ENCODE results near the gene DNAAF1. TPM values are rescaled to one million over a fixed set of nuclear protein-coding genes. Genes with fewer than 3 reads are reported as not detected.

Gene DNAAF1
- total RNA-seq, 1 donor from 2014 or later: not detected

- H3K27me3 Mint-ChIP-seq: peaks cover 21% of the 10 kb centered on the region
- DNase-seq: no peak
- ATAC-seq (ENCODE audit: low read depth): no peak
- no peaks in the 10 kb centered on the region for H3K9me3 Mint-ChIP-seq
- no peaks in the 10 kb centered on the region for H3K4me1 Mint-ChIP-seq
- intact Hi-C loops (cut with micrococcal nuclease): no loop called here
- ChIA-PET POLR2A (no interaction called here), CTCF (no interaction called here)
- no peak overlapping the region for H3K4me3 Mint-ChIP-seq
- H3K27ac Mint-ChIP-seq: no peak overlapping the region
- no peak for TF ChIP-seq CTCF (IDR thresholded peaks at IDR 0.05)
- no peaks in the 10 kb centered on the region for H3K36me3 Mint-ChIP-seq (ENCODE audit: low read depth)
Measured at GRCh38 chr16:84169765-84170310, 24.7 kb downstream of the DNAAF1 start.

- POLR2A ChIA-PET: no interaction called here
- Mint-ChIP-seq H3K4me1 (peaks cover 5% of the 10 kb centered on the region), H3K27me3 (peaks cover 9% of the 10 kb centered on the region), H3K27ac (no peak overlapping the region), H3K4me3 (no peak overlapping the region), H3K36me3 (ENCODE audit: low read depth) (peaks cover 14% of the 10 kb centered on the region), H3K9me3 (no peaks in the 10 kb centered on the region)
- intact Hi-C loops (cut with micrococcal nuclease): no loop called here
- CTCF ChIA-PET: interaction anchor here (0.6 to 2.8 kb wide), 4 partner anchors 58 to 216 kb away, joined by 3 to 11 read pairs (median 6); partner anchors contain the start of gene MBTPS1
- DNase-seq: no peak
- TF ChIP-seq CTCF (IDR thresholded peaks at IDR 0.05): no peak
- ATAC-seq (ENCODE audit: low read depth): no peak
Measured at GRCh38 chr16:84174396-84174795, 29.3 kb downstream of the DNAAF1 start.

- no peak overlapping the region for H3K27ac Mint-ChIP-seq
- DNase-seq (no peak), ATAC-seq (ENCODE audit: low read depth) (peak; percentile 90)
- peaks cover 3% of the 10 kb centered on the region for H3K27me3 Mint-ChIP-seq
- ChIA-PET CTCF (interaction anchor here (0.6 to 2.8 kb wide), 6 partner anchors 11 to 580 kb away, joined by 3 to 11 read pairs (median 4); partner anchors contain the start of genes MBTPS1 and TAF1C), POLR2A (interaction anchor here (1.0 kb wide), 1 partner anchor 90 kb away, joined by 3 read pairs; no protein-coding TSS in a partner anchor)
- no peaks in the 10 kb centered on the region for H3K9me3 Mint-ChIP-seq
- peaks cover 5% of the 10 kb centered on the region for H3K4me1 Mint-ChIP-seq
- no peak overlapping the region for H3K4me3 Mint-ChIP-seq
- intact Hi-C loops (cut with micrococcal nuclease): loop anchor here (1.0 kb wide), 3 partner anchors 87 to 219 kb away; partner anchors contain the start of gene NECAB2
- no peak for TF ChIP-seq CTCF (IDR thresholded peaks at IDR 0.05)
- H3K36me3 Mint-ChIP-seq (ENCODE audit: low read depth): peaks cover 21% of the 10 kb centered on the region
Measured at GRCh38 chr16:84175350-84176081, 30.4 kb downstream of the DNAAF1 start.

- Mint-ChIP-seq H3K9me3 (no peaks in the 10 kb centered on the region), H3K4me1 (peaks cover 5% of the 10 kb centered on the region), H3K36me3 (ENCODE audit: low read depth) (peaks cover 28% of the 10 kb centered on the region), H3K27me3 (peaks cover 2% of the 10 kb centered on the region), H3K4me3 (no peak overlapping the region), H3K27ac (no peak overlapping the region)
- intact Hi-C loops (cut with micrococcal nuclease): no loop called here
- no peak for DNase-seq
- ChIA-PET POLR2A (interaction anchor here (0.6 kb wide), 1 partner anchor 44 kb away, joined by 5 read pairs; no protein-coding TSS in a partner anchor), CTCF (interaction anchor here (1.1 to 2.8 kb wide), 3 partner anchors 10 to 92 kb away, joined by 3 to 11 read pairs (median 5); partner anchors contain the start of gene TAF1C)
- TF ChIP-seq CTCF (IDR thresholded peaks at IDR 0.05): no peak
- ATAC-seq (ENCODE audit: low read depth): no peak
Measured at GRCh38 chr16:84176192-84177053, 31.3 kb downstream of the DNAAF1 start.
